Retinal pigment epithelial cell (primary cell): ENCODE data around the gene ZNF296.
"Not testable (repeated sequence)": the region's sequence is repeated elsewhere in the genome, so short reads cannot be mapped to it uniquely, and the experiment has no call there.

Experiments
- DNase-seq: peaks from one replicate; pipeline ENCODE4 v3.0.0-alpha.2; 2010; ENCODE audit warnings: low read depth
- H3K4me3 ChIP-seq: 2 replicates; pipeline ENCODE4 v1.5.1; 2011; ENCODE audit warnings: mild to moderate bottlenecking, low read length, control low read depth, moderate library complexity
- CTCF ChIP-seq: conservative IDR thresholded peaks from 2 replicates; pipeline ENCODE4 v1.5.1; 2011; ENCODE audit warnings: low read depth, low read length, control low read depth, inconsistent platforms

The ZNF296 gene

DNA sequence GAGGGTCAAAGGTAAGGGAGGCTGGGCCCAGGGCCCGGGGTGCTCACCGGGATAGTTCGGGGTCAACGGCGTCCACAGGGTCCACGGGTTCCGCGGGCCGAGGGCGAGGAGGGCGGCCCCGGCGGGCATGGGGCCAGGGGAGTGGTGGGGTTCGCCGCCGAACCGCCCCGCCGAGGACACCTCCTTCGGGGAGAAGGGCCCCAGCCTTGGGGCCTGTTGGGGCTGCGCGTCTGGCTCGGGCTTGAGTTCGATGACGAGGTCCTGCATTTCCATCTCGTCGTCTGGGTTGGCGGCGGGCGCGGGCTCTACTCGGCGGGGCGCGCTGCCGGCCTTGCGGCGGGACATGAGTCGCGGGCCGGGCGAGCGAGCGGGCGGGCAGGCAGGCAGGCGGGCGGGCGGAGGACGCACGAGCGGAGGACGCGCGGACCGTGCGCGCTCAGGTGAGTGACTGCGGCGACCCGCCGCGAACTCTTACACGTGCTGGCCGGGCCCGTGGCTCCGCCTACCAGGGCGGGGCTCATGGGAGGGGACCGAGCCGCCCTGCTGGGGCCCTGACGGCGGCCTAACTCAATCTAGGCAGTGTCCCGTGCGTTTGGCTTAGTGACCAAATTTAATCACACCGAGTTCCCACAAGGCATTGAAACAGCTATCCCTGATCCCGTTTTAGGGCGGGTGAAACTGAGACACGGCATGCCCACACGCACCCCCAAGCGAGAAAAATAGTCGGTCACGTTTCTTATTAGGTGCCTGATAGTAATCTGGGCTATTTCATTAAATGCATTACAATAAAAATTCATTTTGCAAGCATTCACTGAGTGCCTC is at the start of gene ZNF296:
ZNF296 (minus strand) TSS at position 450 of the 822 bp plus-strand sequence; CDS start at position 345, 105 bp downstream.
- no peak for DNase-seq
- peak within 1 kb of the TSS; percentile 46 for H3K4me3 ChIP-seq
- TF ChIP-seq CTCF, result no peak

GRCh38 chr19:45125360-45125759 is 49.1 kb upstream of the ZNF296 start:
- DNase-seq, result no peak
- no peak overlapping the region for H3K4me3 ChIP-seq
- TF ChIP-seq CTCF, result no peak

GRCh38 chr19:45124021-45124420 is 47.7 kb upstream of the ZNF296 start:
- no peak for DNase-seq
- H3K4me3 ChIP-seq, result no peak overlapping the region
- TF ChIP-seq CTCF, result no peak

DNA sequence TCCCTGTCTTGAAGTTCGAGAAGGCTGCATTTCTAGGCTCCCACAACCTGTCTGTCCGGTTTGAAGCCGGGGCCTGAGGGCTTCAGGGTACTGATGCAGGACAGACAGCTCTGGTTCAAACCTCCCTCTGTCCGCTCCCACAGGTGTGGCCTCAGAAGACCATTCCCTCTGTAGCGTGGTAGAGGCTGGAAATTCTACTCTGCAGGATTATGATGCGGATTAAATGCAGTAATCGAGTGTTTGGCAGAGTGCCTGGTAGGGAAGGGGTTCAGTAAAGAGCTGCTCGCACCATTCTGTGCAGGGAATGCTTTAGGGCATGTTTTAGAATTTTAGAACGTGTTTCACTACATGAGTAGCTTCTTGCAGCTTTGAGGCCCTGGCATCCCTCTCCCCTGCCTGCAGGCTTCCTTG is 47.2 kb upstream of the ZNF296 start:
- H3K4me3 ChIP-seq, result no peak overlapping the region
- peak; percentile 77 for DNase-seq
- TF ChIP-seq CTCF, result no peak

GRCh38 chr19:45122832-45123231 is 46.6 kb upstream of the ZNF296 start:
- no peak for TF ChIP-seq CTCF
- no peak for DNase-seq
- H3K4me3 ChIP-seq, result no peak overlapping the region

- no peak for TF ChIP-seq CTCF
These were observed 45.6 kb upstream of the ZNF296 start for GRCh38 chr19:45121827-45122345.

GRCh38 chr19:45119582-45119981 is 43.3 kb upstream of the ZNF296 start:
- DNase-seq, result no peak
- TF ChIP-seq CTCF, result no peak
- H3K4me3 ChIP-seq, result no peak overlapping the region

More at GRCh38 chr19:45121827-45122345, 45.6 kb upstream of the ZNF296 start:
- no peak for DNase-seq
- no peak overlapping the region for H3K4me3 ChIP-seq

DNA sequence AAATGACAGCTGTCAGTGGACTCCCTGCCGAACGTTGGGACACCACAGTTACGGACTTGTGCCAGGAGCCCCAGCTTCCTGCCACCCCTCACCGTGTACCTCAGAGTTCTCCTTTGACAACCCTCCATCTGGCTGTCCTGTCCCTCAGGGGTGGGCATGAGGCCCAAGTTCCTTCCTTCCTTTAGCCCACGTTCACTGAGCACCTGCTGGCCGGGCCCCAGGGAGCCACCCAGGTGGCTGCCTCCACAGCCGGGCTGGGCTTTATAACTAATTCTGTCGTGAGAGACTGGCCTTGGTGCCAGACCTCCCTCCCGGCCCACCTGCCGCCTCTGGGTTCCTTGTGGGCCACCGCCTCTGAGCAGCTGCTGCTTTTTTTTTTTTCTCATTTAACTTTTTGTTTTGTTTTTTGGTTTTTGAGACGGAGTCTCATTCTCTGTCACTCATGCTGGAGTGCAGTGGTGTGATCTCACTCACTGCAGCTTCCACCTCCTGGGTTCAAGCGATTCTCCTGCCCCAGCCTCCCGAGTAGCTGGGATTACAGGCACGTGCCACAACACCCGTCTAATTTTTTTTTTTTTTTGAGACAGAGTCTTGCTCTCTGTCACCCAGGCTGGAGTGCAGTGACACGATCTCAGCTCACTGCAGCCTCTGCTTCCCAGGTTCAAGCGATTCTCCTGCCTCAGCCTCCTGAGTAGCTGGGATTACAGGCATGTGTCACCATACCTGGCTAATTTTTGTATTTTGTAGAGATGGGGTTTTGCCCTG is 42.5 kb upstream of the ZNF296 start:
- not testable (repeated sequence) for H3K4me3 ChIP-seq, DNase-seq
